Gastrocnemius medialis (tissue), 4 donors: Measurements from ENCODE around the gene OAF.

Experiments
- CTCF ChIP-seq, 5 experiments: fragments of 450-650 bp in 3 of 5; fragments of 200-600 bp in 2 of 5; sonication (generic) in 2 of 5; IDR thresholded peaks in 4 of 5; conservative IDR thresholded peaks in 1 of 5; 1 replicate in 4 of 5; 2 replicates in 1 of 5; pipeline ENCODE4 v1.5.1; 2016 to 2019; ENCODE audit warnings: antibody characterized with exemption in 5 of 5, mild to moderate bottlenecking in 3 of 5, moderate library complexity in 3 of 5
- POLR2A ChIP-seq, 2 donors: fragments of 450-650 bp; IDR thresholded peaks; one replicate each; pipeline ENCODE4 v1.6.1; 2017; ENCODE audit warnings: antibody characterized with exemption in 2 of 2, mild to moderate bottlenecking in 2 of 2, moderate library complexity in 2 of 2

GRCh38 chr11:120235024-120235628 is 24.3 kb downstream of the OAF start:
- TF ChIP-seq CTCF (IDR thresholded peaks at IDR 0.05 in 4 of 5, conservative IDR thresholded peaks at IDR 0.05 in 1 of 5), result peak; percentile 37 to 63 (median 60)
- TF ChIP-seq POLR2A (IDR thresholded peaks at IDR 0.05), result no peak
